Measurements from ENCODE around the gene SLC22A17.
"Not testable (repeated sequence)": the region's sequence is repeated elsewhere in the genome, so short reads cannot be mapped to it uniquely, and the experiment has no call there.

SLC22A17 gene

GRCh38 chr14:23352506-23353432 is at the start of gene SLC22A17:
Gene SLC22A17, minus strand, starts transcription at chr14:23352887.
- DNase-seq (ENCODE audit: low read depth, low spot score), result no peak

GRCh38 chr14:23401291-23401690 is 48.6 kb upstream of the SLC22A17 start:
- no peak for DNase-seq (ENCODE audit: low read depth, low spot score)

DNA sequence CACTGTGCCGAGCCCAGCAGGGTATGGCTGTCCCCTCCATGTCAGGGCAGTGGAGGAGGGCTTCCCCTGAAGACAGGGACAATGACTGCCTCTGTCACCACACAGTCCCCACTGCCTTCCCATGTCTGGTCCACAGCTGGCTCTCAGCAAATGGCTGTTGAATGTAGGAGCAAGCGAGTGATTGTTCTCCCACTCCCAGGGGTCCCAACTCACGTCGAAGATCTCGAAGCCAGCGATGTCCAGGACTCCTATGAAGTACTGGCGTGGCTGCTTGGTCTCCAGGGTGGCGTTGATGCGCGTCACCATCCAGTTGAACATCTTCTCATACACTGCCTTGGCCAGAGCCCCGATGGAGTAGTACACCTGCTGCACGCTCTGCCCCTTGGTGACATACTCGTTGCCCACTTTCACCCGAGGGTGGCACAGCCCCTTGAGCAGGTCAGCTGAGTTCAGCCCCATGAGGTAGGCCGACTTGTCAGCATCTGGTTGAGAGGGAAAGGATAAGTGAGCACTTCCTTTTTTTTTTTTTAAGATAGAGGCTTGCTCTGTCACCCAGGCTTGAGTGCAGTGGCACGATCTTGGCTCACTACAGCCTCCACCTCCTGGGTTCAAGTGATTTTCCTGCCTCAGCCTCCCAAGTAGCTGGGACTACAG is 47.9 kb upstream of the SLC22A17 start:
- DNase-seq (ENCODE audit: low read depth, low spot score), result not testable (repeated sequence)

DNA sequence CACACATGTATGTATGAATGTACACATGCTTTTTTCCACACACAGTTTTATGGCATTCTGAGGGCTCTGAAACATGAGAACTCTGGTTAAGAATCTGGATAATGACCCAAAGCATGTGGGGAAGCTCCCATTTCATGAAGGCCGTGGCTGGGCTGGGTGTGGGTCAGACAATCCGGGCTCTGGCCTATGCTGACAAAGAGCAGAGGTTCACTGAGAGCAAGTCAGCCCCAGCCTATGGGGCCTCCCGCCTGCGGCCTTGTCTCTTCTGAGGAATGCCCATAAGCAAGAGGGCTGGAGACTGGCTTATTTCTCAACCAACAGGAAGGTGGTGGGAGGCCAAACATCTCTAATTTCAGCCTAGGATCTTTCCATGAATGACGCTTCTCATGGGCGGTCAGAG is 46.9 kb upstream of the SLC22A17 start:
- DNase-seq (ENCODE audit: low read depth, low spot score), result no peak

DNA sequence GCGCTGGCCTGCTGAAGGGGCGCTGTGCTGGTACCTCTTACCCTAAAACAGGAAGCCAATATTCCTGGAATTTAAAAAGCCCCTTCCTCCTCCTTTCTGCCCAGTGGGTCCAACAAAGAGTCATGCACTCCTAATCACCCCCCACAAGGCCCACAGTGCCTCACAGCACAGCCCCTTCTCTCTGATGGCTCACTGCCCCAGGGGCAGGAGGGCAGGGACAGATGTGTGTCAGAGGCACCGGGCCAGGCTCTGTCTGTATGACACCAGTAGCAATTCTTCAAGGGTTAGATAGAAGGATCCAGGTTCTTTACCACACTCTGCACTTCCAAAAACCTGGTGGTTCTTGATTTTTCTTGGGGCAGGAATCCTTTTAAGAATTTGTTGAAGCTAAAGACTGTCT is 46.4 kb upstream of the SLC22A17 start:
- no peak for DNase-seq (ENCODE audit: low read depth, low spot score)

GRCh38 chr14:23398348-23398747 is 45.7 kb upstream of the SLC22A17 start:
- no peak for DNase-seq (ENCODE audit: low read depth, low spot score)

GRCh38 chr14:23396781-23397407 is 44.2 kb upstream of the SLC22A17 start:
- DNase-seq (ENCODE audit: low read depth, low spot score), result no peak

- DNase-seq (ENCODE audit: low read depth, low spot score), result no peak
These were observed 43.4 kb upstream of the SLC22A17 start for GRCh38 chr14:23396126-23396525.

- DNase-seq (ENCODE audit: low read depth, low spot score), result no peak
These were observed 39.9 kb upstream of the SLC22A17 start for GRCh38 chr14:23392613-23393012.

DNA sequence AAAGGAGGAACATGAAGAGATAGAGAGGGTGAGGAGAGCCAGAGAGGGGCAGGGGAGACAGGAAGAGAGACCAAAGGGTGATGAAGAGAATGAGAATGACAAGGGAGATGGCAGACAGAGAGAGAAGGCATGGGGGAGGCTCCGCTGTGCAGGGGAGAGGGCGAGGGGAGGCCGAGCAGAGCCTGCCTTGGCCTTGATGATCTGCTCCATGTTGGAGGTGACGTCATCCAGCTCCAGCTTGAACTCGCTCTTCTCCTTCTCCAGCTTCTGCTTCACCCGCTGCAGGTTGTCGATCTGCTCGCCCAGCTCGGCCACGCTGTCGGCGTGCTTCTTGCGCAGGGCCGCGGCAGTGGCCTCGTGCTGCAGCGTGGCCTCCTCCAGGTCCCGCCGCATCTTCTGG is 37.2 kb upstream of the SLC22A17 start:
- DNase-seq (ENCODE audit: low read depth, low spot score), result not testable (repeated sequence)

DNA sequence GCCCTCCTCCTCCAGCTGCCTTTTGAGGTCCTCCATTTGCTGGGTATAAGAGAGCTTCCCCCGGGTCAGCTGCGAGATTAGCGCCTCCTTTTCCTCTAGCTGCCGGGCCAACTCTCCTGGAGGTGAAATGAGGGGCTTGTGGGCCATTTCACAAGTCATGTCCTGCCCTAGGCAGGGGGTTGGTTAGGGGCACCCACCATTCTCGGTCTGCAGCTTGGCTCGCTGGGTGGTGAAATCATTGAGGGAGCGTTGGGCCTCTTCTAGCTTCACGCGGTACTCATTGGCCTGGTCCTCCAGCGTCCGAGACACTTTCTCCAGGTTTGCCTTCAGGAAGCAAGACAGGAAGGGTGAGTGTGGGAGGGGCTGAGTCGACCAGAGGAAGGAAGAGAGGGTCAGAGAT is 36.7 kb upstream of the SLC22A17 start:
- no peak for DNase-seq (ENCODE audit: low read depth, low spot score)

DNA sequence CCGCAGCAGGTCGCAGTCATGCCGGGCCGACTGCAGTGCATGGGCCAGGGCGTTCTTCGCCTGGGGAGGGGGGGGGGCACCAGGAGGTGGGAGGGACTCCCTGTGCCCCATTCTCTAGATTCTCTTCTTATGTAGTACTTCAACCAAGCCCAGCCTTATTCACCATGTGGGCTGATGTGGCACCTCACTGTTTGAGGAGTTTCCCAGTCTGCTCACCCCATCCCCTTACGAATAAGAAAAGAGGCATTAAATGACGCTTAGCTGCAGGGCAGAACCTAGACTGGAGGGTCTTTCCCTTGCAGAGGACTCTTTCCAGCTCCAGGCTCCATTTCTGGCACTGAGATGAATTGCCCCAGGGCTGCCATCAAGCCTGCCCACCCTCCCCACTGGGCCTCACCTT is 36.3 kb upstream of the SLC22A17 start:
- no peak for DNase-seq (ENCODE audit: low read depth, low spot score)

DNA sequence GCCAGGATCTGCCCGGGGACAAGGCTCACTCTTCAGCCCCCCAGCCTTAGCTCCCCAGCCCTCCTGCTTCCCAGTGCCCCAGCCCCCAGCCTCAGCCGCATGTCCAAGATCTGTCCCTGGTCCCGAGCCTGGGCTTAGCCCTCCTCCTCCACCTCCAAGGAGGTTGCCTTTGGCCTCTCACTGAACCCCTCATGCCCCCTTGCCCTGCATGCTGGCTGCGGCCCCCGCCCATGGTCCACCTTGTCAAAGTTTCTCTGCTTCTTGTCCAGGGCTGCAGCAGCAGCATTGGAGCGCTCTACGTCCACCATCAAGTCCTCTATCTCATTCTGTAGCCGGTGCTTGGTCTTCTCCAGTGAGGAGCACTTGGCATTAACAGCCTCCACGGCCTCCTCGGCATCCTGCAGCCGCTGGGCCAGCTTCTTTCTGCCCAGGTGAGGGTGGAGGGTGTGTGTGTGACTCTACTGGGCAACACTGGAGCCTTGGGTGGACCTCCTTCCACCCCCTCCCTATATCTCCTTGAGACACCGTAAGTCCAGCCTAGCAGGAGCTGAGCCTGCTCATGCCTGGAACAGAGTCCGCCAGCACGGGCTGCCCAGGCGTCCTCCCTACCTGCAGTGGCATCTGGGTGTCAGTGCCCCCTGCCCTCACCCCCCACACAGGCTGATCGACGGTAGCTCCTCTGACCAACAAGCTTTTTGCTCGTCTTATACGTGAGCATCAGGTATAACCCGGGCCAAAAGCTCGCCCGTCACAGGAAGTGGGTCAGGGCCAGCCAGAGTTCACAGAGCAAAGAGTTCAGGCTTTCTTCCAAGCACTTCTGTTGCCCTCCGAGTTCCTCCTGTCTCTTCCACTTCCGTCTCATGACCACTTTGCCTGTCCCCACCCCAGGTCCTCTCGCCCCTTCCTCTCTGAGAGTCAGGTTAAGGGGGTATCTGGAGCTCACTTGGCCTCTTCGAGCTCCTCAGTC is 35.5 kb upstream of the SLC22A17 start:
- DNase-seq (ENCODE audit: low read depth, low spot score), result no peak

GRCh38 chr14:23386999-23387398 is 34.3 kb upstream of the SLC22A17 start:
- no peak for DNase-seq (ENCODE audit: low read depth, low spot score)

GRCh38 chr14:23386266-23386657 is 33.6 kb upstream of the SLC22A17 start:
- not testable (repeated sequence) for DNase-seq (ENCODE audit: low read depth, low spot score)

DNA sequence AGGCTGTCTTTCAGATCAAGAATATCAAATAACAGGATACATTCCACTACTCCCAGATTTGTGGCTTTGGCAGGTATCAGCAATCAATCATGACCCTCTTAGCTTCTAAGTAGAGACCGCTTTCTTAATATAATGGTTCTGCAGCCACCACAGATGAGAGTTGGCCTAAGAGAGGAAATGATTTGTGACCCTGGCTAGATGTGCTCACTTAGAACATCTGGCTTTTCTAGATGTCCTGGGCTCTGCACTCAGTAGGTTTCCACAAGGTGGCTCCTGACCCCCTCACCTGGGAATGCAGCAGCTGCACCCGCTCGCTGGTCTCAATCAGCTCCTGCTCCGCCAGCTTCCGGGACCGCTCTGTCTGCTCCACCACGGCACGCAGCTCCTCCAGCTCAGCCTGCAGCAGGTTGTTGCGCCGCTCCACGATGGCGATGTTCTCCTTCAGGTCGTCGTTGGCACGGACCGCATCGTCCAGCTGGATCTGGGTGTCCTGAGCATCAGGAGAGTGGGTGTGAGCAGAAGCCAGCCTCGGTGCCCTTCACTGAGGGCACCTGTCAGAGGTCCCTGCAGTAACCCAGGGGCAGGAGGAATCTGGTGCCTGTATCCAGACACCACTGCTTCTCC is 33.1 kb upstream of the SLC22A17 start:
- DNase-seq (ENCODE audit: low read depth, low spot score), result no peak

DNA sequence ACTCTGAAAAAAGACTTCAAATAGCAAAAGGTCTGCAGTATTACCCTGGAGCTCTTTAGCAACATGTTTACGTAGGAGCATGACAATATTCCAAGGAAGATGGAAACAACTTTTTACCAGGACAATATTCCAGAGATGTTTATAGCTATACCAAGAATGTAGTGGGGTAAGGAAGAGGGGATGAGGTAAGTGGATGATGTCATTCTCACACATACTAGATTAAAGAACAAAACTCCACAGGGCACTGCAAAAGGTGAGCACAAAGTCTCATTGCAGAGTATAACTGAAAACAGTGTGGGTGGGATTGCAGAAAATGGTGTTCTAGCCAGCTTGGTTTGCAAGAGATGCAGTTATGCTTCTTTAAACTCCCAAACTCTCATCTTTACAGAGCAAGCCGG is 32.6 kb upstream of the SLC22A17 start:
- DNase-seq (ENCODE audit: low read depth, low spot score), result no peak

DNA sequence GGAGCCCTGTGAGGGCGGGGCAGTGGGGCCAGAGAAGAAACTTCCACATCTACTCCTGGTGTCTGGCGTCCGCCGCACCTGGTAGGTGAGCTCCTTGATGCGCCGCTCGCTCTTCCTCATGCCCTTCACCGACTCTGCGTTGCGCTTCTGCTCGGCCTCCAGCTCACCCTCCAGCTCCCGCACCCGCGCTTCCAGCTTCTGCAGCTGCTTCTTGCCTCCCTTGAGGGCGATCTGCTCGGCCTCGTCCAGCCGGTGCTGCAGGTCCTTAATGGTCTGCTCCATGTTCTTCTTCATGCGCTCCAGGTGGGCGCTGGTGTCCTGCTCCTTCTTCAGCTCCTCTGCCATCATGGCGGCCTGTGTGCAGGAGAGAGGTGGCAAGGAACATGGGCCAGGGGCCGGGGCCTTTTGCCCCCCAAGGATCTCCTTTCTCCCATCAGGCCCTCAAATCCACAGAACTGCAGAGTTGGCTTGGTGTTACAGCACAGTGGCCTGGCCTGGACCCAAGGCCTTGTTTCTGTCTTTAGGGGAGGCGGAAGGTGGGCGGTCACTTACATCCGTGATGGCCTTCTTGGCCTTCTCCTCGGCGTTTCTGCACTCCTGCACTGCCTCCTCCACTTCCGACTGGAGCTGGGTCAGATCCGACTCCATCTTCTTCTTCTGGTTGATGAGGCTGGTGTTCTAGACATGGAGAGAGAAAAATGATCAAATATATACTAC is 31.8 kb upstream of the SLC22A17 start:
- DNase-seq (ENCODE audit: low read depth, low spot score), result no peak

GRCh38 chr14:23382731-23383440 is 30.2 kb upstream of the SLC22A17 start:
- no peak for DNase-seq (ENCODE audit: low read depth, low spot score)

DNA sequence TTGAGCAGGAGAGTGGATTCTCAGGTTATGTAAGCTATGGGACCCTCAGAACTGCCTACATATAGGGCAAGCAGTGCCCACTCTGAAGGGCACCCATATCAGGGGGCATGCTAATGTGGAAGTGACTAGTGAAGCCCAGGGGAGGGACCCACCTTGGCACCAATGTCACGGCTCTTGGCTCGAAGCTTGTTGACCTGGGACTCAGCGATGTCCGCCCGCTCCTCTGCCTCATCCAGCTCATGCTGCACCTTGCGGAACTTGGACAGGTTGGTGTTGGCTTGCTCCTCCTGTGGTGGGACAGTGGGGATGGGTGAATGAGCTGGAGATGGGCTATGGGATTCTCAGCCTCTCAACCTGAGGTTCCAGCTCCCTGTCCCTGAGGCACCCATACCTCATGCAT is 29.6 kb upstream of the SLC22A17 start:
- DNase-seq (ENCODE audit: low read depth, low spot score), result no peak

Data from activated CD4-positive, CD25-positive, alpha-beta regulatory T cell treated with anti-CD3 and anti-CD28 coated beads, Interleukin-2, amount 50 U/mL, for 16 hours (primary cell).